Fibroblast of mammary gland (primary cell): Measurements from ENCODE around the gene CEP97.
"Not testable (repeated sequence)": the region's sequence is repeated elsewhere in the genome, so short reads cannot be mapped to it uniquely, and the experiment has no call there.

ENCODE experiments used
- DNase-seq: peaks from one replicate; pipeline ENCODE4 v3.0.0-alpha.2; 2010; ENCODE audit warnings: low read depth
- H3K4me3 ChIP-seq: 2 replicates; pipeline ENCODE4 v1.5.1; 2011; ENCODE audit warnings: low read depth, mild to moderate bottlenecking, low read length, moderate library complexity; ENCODE audit not compliant: control insufficient read depth
- TF ChIP-seq, protein P1 (sequence below): conservative IDR thresholded peaks from 2 replicates; pipeline ENCODE4 v1.5.1; 2011; ENCODE audit warnings: low read depth, low read length, inconsistent platforms; ENCODE audit not compliant: control insufficient read depth, insufficient read depth

Gene CEP97

DNA sequence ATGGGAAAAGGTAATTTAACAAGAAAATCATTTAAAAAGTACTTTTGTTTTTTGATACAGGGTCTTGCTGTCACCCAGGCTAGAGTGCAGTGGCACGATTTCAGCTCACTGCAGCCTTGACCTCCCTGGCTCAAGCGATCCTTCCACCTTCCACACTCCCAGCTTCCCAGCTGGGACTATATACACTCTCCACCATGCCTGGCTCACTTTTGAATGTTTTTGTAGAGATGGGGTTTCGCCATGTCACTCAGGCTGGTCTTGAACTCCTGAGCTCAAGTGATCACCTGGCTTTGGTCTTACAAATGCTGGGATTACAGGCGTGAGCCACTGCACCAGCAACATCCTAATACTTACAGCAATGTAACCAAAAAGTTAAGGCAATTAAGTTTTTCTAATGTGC, 43.9 kb upstream of the CEP97 start:
- no peak for DNase-seq
- H3K4me3 ChIP-seq: no peak overlapping the region
- TF ChIP-seq, protein P1, sequence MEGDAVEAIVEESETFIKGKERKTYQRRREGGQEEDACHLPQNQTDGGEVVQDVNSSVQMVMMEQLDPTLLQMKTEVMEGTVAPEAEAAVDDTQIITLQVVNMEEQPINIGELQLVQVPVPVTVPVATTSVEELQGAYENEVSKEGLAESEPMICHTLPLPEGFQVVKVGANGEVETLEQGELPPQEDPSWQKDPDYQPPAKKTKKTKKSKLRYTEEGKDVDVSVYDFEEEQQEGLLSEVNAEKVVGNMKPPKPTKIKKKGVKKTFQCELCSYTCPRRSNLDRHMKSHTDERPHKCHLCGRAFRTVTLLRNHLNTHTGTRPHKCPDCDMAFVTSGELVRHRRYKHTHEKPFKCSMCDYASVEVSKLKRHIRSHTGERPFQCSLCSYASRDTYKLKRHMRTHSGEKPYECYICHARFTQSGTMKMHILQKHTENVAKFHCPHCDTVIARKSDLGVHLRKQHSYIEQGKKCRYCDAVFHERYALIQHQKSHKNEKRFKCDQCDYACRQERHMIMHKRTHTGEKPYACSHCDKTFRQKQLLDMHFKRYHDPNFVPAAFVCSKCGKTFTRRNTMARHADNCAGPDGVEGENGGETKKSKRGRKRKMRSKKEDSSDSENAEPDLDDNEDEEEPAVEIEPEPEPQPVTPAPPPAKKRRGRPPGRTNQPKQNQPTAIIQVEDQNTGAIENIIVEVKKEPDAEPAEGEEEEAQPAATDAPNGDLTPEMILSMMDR: no peak

DNA sequence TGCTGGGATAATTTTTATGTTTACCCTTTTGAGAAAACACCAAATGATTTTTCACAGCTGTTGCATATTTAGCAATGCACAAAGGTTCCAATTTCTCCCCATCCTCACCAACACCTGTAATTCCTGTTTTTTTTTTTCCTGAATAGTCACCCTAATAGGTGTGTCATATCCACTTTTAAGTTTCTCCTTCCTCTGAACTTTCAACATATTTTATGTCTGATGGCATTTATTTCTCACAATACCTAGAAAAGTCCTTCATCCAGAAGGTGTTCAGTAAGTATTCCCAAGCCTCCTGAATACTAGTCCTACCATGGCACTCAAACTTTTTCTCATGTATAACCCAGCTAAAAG, 39.4 kb upstream of the CEP97 start:
- TF ChIP-seq, protein P1: no peak
- DNase-seq: no peak
- peak overlapping the region; percentile 100 for H3K4me3 ChIP-seq

DNA sequence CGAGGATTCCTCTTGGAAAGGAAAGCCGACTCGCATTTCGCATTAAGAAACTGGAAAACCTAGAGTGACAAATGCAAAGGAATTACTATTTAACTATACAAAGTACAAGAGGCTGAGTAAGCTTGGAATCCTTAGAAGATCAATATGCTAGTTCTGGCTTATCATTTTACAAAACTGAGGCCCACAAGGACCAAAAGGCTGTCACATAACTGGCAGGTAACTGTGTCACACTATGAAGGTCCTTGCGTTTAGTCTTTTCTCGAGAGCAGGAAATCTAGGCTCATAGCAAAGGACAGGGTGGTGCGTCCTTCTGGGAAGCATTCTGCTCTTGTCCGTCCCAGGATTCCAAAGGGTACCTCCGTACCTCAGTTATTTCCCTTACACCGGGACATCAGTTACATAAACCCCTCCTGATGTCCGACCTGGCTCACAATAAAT, 38.5 kb upstream of the CEP97 start:
- H3K4me3 ChIP-seq: peak overlapping the region; percentile 100
- TF ChIP-seq, protein P1: no peak
- DNase-seq: no peak

DNA sequence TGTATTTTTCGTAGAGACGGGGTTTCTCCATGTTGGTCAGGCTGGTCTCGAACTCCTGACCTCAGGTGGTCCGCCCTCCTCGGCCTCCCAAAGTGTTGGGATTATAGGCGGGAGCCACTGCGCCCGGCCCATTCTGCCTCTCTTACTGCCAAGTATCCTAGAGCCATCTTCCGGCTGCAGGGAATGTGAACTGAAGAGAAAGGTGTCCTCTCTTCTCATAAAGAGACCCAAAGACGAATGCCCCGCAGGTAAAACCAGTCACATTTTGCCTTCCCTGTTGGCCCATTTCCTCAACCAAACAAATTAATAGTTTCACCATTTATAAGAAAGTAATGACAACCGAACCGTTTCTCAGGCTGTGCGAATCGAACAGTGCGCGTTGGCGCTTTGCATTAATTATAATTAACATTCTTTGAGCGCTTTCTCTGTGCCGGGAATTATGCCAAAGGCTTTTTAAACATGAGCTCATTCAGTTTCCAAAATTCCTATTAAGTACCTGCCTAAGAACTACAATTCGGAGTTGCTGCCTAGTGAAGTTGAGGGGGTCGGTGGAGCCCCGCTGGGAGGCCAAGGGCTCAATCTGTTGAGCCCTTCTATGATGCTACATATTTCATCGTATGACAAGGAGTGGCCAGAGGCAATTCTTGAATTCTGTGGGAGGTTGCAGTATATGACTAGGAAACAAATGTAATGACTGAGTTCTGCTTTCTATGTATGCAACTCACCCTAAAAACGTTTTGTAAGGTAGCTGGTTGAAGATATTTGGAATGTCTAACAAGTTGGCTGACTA, 37.1 kb upstream of the CEP97 start:
- TF ChIP-seq, protein P1: no peak
- no peak for DNase-seq
- H3K4me3 ChIP-seq: peak overlapping the region; percentile 100

DNA sequence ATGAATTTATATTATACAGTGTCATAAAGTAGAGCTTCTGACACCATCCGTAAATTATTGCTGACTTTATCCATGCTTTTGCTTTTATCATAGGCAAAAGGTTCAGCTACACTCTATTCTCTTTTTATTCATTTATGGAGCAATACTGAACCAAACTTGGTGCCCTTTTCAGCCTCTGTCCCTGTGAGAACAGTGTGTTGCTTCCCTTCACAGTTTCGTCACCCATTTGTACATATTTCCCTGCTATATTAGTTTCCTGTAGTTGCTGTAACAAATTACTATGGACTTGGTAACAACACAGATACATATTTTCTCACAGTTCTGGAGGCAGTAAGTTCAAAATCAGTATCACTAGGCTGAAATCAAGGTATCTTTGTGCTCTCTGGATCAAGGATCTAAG, 35.1 kb upstream of the CEP97 start:
- TF ChIP-seq, protein P1: no peak
- H3K4me3 ChIP-seq: no peak overlapping the region
- DNase-seq: no peak

DNA sequence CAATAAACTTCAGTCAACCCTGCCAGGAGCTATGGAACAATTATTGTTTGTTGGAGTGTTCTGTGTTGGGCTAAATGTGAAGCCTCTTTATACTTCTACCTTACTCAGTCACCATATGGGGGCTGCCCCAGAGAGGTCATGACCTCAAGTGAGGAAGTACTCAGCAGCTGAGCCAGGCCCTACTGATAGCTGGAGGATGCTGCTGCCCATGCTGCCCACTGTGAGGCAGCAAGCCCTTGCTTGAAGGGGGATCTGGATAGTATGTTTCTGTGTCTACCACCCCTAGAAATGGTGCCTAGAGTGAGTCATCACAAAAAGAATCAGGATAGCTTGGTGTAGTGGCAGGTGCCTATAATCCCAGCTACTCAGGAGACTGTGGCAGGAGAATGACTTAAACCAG, 33.4 kb upstream of the CEP97 start:
- no peak overlapping the region for H3K4me3 ChIP-seq
- DNase-seq: no peak
- TF ChIP-seq, protein P1: no peak

DNA sequence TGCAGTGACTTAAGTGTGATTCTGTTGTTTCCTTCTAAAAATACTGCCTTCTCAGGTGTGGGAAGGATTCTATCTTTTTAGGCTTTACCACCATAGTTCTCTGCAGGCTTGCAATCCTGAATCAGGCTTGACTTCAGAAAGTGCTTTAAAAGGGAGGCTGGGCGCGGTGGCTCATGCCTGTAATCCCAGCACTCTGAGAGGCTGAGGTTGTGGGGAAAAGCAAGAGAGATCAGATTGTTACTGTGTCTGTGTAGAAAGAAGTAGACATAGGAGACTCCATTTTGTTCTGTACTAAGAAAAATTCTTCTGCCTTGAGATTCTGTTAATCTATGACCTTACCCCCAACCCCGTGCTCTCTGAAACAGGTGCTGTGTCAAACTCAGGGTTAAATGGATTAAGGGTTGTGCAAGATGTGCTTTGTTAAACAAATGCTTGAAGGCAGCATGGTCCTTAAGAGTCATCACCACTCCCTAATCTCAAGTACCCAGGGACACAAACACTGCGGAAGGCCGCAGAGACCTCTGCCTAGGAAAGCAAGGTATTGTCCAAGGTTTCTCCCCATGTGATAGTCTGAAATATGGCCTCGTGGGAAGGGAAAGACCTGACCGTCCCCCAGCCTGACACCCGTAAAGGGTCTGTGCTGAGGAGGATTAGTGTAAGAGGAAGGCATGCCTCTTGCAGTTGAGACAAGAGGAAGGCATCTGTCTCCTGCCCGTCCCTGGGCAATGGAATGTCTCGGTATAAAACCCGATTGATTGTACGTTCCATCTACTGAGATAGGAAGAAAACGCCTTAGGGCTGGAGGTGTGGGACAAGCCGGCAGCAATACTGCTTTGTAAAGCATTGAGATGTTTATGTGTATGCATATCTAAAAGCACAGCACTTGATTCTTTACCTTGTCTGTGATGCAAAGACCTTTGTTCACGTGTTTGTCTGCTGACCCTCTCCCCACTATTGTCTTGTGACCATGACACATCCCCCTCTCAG, 32.4 kb upstream of the CEP97 start:
- not testable (repeated sequence) for H3K4me3 ChIP-seq, DNase-seq
